HG02571 (cell line): ENCODE data around the gene ERGIC3.
"Not testable (repeated sequence)": the region's sequence is repeated elsewhere in the genome, so short reads cannot be mapped to it uniquely, and the experiment has no call there.

Source experiments
- ATAC-seq: cut with Tn5 transposase; IDR thresholded peaks from one replicate; pipeline ENCODE4 v1.9.1; 2021; ENCODE audit warnings: mild to moderate bottlenecking, moderate library complexity; ENCODE audit not compliant: unreplicated experiment

Gene ERGIC3

DNA sequence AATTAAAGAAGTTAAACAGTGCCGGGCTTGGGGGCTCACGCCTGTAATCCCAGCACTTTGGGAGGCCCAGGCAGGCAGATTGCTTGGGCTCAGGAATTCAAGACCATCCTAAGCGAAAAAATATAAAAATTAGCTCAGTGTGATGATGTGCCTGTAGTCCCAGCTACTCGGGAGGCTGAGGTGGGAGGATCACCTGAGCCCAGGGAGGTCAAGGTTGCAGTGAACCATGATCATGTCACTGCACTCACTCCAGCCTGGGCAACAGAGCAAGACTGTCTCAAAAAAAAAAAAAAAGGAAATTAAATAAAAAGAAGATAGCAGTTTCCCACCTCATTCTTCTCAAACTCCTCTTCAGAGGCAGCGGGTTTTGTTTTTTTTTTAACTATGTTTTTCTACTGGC, 24.1 kb upstream of the ERGIC3 start:
- ATAC-seq: not testable (repeated sequence)

DNA sequence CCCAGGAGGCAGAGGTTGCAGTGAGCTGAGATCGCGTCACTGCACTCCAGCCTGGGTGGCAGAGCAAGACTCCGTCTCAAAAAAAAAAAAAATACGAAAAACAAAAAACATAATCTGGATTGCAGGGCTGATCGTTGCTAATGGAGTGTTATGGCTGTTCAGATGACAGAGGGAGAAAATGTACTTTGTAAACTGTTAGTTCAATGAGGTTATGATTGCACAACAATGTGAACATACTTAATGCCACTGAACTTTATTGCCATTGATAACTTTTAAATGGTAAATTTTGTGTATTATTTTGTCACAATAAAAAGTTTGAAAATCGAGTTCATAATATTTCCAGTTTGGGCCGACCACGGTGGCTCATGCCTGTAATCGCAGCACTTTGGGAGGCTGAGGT, 22.9 kb upstream of the ERGIC3 start:
- ATAC-seq: no peak

DNA sequence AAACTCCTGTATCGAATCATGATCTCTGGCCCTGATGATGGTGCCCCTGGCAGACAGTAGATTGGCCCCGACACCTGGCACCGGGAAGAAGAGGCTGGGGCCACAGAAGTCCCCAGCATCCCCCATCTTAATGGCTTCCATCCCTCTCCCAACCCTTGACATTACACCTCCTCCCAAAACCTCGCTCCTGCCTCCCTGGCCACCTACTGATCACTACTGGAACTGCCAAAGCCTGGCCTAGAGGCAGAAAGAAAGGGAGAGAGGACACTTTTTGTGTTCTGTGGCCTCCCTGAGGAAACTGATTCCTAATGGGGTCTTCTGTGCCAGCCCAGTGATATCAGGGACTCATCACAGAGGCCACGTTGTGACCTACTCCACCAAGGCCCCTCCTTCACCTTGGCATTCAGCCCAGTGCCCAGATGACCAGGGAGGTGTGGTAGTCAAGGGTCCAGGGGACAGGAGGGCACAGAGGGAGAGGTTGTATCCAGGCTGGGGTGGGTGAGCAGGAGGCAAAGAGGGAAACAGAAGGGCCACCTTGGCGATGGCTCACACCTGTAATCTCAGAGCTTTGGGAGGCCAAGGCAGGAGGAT, 18.5 kb upstream of the ERGIC3 start:
- no peak for ATAC-seq

DNA sequence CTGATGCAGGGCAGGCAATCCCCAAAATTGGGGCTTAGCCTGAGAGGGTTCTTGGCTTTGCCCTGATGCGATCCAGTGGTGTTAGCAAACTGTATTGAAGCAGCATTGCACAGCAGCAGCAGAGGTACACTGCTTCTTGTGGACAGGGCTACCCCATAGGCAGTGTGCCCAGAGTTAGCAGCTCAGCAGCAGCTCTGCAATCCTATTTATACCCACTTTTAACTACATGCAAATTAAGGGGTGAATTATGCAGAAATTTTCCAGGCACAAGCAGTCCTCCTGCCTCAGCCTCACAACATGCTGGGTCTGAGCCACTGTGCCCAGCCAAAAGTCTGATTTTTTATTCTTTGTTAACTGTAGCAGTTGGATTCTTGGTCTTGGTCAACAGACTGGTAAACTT, 16.2 kb upstream of the ERGIC3 start:
- no peak for ATAC-seq

DNA sequence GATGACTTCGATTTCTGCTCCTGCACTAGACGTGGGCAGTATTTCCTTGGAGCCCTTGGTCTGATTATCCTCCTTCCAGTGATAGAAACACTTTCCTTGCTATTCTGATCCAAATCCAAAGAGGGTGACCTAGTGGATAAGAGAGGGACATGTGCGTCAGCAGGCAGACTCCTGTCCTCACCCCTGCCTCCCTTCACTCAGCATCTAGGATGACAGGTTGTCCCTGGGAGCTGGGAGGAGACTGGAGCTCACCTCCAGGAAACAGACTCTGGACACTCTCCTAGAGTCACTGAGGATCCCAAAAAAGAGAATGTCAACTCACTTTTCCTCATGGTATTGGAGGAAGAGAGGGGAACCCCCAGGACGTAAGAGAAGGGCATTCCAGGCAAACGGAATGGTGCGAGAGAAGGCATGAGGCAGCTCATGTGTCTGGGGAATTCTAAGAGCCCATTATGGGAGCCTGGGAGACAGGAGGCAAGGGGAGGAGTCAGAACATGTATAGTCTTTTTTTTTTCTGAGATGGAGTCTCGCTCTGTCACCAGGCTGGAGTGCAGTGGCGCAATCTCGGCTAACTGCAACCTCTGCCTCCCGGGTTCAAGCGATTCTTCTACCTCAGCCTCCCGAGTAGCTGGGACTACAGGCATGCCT, 14.6 kb upstream of the ERGIC3 start:
- ATAC-seq: no peak

DNA sequence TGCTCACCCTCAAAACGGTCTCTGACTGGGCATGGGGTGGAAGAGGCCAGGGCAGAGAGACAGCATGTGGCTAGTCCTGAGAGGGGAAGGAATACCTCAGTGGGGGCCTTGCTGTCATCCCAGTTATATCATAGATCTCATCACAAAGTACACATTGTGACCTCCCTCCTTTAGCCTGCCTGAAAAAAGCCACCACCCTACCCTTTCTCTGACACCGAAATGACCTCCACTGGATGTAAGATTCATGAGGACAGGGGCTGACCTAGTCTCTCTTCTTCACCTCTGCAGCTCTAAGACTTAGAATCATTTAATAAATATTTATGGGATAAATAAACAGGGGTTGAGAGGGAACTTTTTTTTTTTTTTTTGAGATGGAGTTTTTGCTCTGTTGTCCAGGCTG, 12.3 kb upstream of the ERGIC3 start, which contains the start of gene C20orf173:
Gene C20orf173 (minus strand): TSS at position 101 of the 400 bp plus-strand sequence. CDS start 279 bp downstream, outside the sequence.
- ATAC-seq: no peak

DNA sequence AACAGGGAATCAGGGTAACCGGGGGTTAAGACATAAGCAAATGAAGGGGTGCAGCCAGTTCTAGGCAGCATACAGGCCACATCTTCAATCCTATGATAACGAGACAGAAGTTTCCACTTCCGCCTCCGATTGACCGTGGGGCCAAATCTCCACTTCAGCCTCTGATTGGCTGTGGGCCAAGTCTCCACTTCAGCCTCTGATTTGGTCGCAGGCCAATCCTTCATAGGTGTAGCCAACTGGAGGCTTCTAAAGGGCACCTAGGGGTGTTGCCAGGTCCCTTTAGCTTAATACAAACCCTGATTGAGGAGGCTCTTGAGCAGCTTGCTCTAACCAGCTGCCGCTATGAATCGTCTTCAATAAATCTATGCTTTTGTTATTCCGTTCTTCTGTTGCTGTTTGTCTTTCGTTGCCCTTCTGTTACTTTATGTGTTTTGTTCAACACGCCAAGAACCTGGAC, 2.1 kb upstream of the ERGIC3 start:
- no peak for ATAC-seq

DNA sequence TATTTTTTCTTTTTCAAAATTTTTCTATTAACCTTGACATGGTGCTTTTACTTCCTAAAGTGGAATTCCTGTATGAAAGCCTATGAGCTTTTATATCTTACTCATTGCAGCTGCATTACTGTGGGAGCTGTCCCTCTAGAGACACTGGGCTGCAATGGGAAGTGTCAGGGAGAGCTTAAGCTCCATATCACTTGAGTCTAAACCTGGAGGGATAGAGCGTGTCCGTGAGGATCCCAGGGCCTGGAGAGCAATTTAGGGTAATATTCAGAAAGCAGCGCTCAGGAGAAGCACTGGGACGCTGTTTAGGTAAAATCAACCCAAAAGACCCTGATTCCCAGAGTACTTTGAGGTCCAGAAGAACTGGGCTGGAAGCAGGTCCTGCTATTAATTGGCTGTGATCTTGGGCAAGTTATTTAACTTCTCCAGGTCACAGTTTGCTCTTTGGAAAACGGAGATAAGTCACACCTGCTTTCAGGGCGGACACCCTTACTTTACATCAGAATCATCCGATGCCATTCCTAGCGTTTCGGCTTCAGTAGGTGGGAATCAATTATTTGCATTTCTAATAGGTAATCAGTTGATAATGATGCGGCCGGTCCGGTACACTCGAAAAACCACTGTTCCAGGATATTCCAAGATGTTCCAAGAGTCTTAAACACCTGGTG, 628 bp upstream of the ERGIC3 start:
- no peak for ATAC-seq

DNA sequence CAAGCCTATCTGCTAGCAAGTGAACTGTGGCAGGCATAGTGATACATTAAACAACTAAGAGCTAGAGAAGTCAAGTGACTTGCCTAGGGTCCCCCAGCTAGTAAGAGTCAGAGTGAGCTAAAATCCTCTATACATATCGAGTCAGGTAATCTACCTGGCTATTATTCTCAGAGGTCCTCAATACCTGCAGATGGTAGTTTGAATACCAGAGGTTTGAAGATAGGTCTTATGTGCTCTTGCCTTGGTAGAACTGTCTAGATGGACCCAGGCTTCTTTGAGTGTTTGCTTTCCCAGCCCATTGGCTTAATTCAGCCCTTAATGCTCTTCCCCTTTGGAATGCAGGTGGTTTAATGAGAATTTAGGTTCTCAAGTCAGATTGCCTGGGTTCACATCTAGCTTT, 1.1 kb downstream of the ERGIC3 start:
- ATAC-seq: no peak

DNA sequence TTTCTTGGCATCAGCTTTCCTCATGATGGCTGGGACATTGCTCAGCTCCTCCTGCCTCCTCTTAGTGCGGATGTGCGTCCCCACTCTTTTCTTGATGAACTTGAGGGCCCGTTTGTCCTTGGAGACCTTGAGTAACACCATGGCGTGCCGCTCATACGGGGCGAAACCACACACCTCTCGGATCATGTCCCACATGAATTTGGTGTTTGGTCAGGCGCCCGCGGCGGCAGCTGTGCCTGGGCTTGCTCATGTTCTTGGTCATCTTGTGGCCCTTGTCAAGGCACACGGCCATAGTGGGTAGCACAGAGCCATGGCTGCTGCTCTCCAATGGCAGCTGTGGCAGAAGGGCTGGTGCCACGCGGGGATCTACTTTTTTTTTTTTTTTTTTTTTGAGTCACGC, 2.6 kb downstream of the ERGIC3 start:
- ATAC-seq: no peak

DNA sequence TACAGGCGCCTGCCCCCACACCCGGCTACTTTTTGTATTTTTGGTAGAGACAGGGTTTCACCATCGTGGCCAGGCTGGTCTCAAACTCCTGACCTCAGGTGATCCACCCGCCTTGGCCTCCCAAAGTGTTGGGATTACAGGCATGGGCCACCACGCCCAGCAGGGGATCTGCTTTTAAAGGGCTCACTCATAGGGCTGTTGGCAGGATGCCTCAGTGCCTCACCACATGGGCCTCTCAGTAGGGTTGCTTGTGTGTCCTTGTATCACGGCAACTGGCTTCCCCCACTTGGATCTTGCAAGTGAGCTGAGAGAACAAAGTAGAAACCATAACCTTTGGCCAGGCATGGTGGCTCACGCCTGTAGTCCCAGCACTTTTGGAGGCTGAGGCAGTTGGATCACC, 3.1 kb downstream of the ERGIC3 start:
- not testable (repeated sequence) for ATAC-seq

DNA sequence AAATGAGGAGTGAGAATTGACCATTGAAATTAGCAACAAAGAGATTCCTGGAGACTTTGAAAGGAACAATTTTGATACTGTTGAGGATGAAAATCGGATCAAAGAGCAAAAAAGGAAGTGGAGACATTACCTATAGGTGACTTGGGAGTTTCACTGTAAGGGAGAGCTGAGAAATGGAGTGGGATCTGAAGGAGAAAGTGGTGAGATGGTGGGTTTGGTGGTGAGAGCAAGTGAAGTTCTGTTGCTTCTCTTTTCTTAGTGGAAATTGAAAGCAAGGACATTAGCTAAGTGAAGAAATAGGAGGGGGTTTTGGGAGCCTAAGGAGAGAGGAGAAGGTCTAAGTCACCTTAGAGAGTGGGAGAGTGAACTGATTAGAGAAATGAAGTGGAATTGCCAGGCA, 4.2 kb downstream of the ERGIC3 start:
- ATAC-seq: no peak

DNA sequence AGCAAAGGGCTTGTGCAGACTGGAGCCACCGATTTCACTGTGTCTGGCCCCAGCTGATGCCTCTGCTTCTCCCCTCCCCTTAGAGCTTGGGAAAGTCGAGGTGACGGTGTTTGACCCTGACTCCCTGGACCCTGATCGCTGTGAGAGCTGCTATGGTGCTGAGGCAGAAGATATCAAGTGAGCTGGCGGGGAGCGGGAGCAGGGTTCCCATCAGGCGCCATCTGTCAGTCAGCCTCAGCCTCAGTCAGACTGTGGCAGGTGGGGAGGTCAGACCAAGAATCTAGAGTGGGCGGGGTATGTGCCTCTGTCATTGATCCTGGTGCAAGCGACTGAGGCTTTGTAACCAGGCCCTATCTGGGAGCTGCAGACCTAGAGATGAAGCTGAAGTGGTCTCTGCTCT, 5.5 kb downstream of the ERGIC3 start:
- ATAC-seq: no peak

DNA sequence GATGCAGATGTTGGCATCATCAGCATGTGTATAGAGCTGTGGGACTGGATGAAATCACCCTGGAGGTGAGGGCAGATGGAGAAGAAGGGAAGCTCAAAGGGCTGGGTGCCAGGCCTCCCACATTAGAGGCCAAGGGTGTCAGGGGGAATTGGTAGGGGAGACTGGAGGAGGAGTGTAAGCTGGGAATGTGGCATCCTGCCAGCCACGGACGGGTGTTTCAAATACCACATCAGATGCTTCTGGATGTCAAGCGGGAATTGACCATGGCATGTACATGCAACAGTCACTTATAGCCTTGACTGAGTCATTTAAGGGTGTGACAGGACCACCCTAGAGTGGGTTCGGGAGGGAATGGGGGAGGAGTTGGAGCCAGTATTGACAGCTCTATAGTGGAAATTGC, 9.6 kb downstream of the ERGIC3 start:
- no peak for ATAC-seq

DNA sequence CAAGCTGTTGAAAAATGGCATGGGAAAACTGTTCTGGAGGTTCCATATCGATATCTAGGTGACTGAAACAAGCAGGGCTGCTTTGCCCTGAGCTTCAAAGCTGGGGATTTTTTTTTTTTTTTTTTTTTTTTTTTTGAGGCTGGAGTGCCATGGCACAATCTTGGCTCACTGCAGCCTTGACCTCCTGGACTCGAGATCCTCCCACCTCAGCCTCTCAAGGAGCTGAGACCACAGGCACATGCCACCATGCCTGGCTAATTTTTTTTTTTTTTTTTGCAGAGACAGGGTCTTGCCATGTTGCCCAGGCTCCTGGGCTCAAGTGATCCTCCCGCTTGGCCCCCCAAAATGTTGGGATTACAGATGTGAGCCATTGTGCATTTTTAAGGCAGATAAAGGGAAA, 11.0 kb downstream of the ERGIC3 start:
- ATAC-seq: no peak

DNA sequence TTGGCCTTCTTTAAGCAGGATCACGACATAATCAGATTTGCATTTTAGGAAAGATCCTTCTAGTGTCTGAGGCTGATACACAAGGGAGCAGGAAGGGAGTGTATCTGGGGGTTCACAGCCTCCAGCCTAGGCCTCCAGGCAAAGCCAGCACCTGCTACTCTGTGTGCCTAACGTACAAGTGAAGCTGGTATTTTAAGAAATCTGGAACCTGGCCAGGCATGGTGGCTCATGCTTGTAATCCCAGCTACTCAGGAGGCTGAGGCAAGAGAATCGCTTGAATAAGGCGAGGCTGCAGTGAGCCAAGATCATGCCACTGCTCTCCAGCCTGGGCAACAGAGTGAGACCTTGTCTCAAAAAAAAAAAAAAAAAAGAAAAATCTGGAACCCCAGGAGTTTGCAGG, 13.6 kb downstream of the ERGIC3 start:
- ATAC-seq: not testable (repeated sequence)

DNA sequence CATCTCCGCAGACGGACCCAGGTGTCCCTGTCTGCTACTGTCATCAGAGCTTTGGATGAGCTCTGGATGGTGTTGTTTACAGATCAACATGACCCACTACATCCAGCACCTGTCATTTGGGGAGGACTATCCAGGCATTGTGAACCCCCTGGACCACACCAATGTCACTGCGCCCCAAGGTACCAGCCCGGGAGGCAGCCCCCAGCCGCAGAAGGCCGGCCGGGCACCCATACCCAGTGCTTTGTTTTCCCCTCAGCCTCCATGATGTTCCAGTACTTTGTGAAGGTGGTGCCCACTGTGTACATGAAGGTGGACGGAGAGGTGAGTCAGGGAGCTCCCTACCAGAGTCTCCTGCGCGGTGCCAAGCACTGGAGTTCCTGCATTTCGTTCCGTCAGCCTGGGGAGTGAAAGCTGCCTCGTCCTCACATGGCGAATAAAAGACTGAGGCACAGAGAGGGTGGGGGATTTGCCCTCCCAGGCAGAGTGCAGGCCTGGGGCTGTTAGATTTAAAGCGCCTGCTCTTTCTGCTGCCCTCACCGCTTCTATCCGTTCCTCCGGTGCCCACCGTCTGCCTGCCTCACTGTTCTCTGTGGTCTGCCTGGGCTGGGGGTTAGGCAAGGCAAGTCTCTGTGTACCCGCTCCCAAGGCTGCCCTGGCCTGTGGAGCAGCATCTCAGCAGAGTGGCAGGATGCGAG, 14.2 kb downstream of the ERGIC3 start:
- no peak for ATAC-seq

DNA sequence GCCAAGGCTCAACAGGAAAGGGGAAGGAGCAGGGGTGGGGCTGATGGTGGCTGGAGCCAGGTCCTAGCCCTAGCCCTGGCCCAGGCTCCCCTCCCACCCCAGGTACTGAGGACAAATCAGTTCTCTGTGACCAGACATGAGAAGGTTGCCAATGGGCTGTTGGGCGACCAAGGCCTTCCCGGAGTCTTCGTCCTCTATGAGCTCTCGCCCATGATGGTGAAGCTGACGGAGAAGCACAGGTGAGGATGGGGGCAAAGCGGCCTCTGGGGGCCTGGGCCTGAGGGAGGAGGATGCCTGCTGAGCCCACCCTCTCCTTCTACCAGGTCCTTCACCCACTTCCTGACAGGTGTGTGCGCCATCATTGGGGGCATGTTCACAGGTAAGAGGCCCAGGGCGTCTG, 15.0 kb downstream of the ERGIC3 start:
- ATAC-seq: no peak

DNA sequence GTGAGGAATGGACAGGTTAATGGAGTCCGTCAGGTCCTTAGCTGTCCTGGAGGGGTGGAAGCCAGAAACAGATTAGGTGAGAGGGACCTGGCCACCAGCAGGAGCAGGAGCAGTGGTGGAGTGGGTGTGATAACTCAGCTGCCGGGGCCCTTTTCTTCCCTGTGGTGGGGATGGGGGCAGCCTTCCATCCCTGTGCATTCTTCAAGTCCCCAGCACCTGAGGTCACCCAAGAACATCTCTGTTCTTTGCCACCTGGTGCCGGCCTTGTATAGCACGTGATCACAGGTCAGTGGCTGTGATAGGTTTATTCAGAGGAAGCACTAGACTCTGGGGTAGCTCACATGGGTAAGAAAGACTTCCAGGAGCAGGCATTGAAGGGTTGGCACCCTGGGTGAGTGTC, 16.6 kb downstream of the ERGIC3 start:
- no peak for ATAC-seq

DNA sequence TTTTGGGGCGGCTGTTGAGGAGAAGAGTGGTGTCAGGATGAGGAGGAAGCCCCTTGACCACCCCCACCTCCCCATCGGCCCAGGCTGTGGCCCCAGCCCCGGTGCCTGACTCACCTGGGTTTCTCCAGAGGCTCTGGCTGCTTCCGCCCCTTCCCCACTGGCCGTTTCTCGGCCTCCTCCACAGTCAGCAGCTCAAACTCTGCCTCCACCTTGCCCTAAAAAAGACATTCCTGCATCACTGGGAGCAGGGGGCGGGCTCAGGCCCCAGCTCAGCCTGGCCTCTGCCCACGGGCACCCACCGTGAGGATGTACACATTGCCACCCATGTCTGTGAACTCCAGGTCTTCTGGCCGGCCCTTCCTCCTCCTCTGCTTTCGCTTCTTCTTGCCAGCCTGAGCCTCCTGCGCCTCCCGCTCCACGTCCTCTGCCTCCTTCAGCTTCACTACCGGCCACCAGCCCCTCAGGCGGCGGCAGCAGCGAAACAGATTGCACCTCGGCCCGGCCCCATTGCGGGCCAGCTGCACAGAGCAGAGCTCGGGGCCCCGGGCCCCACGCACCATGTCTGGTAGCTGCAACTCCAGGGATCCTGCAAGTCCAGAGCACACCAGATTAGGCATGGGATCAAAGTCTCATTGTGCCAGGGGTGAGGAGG, 17.3 kb downstream of the ERGIC3 start:
- ATAC-seq: no peak

DNA sequence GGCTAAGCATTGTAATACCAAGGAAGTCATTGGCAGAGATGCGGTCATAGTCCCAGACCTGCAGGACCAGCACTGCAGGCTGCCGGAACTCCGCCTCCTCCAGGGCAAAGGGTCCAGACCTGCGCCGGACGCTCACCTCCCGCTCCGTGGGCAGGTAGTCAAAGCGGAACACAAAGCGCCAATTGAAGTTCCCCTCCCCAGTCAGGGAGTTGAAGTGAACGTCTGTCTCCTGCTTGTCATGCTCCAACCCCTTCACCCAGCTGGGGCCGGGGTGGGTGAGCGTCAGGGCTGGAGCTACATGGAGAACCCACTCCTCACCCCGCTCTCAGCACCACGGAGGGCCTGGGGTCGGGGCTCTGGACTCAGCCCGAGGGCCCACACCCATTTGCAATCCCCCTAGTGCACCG, 18.2 kb downstream of the ERGIC3 start:
- no peak for ATAC-seq
